ENCODE data around the gene KCNJ6. TPM values are rescaled to one million over a fixed set of nuclear protein-coding genes. Genes with fewer than 3 reads are reported as not detected.

Gene KCNJ6
- total and polyA plus RNA-seq, 8 donors, result 0.03 to 0.28 (median 0.17) TPM

GRCh38 chr21:37874904-37875780 lies 41.1 kb downstream of the KCNJ6 start:
- no peak overlapping the region for H3K4me3 ChIP-seq
- ATAC-seq (no peak), DNase-seq (no peak)
- no peaks in the 10 kb centered on the region for H3K27me3 ChIP-seq
- no peaks in the 10 kb centered on the region for H3K36me3 ChIP-seq
- intact Hi-C loops (cut with DNase I), result no loop called here
- H3K9me3 ChIP-seq, result no peaks in the 10 kb centered on the region
- no peak overlapping the region for H3K27ac ChIP-seq
- H3K4me1 ChIP-seq, result no peaks in the 10 kb centered on the region
- TF ChIP-seq CTCF (IDR thresholded peaks at IDR 0.05), result no peak

- intact Hi-C loops (cut with DNase I), result no loop called here
- no peak for DNase-seq
- no peaks in the 10 kb centered on the region for H3K27me3 ChIP-seq
- TF ChIP-seq CTCF (IDR thresholded peaks at IDR 0.05), result no peak
- no peaks in the 10 kb centered on the region for H3K9me3 ChIP-seq
- H3K36me3 ChIP-seq, result no peaks in the 10 kb centered on the region
- no peak for ATAC-seq
- no peak overlapping the region for H3K27ac ChIP-seq
- H3K4me3 ChIP-seq, result no peak overlapping the region
- H3K4me1 ChIP-seq, result no peaks in the 10 kb centered on the region
Measured at GRCh38 chr21:37874481-37874880, 41.8 kb downstream of the KCNJ6 start.

GRCh38 chr21:37873655-37874054 lies 42.6 kb downstream of the KCNJ6 start:
- H3K27me3 ChIP-seq, result no peaks in the 10 kb centered on the region
- DNase-seq, result no peak
- no peak overlapping the region for H3K4me3 ChIP-seq
- H3K36me3 ChIP-seq, result no peaks in the 10 kb centered on the region
- no peaks in the 10 kb centered on the region for H3K4me1 ChIP-seq
- H3K27ac ChIP-seq, result no peak overlapping the region
- ATAC-seq, result no peak
- no peaks in the 10 kb centered on the region for H3K9me3 ChIP-seq
- TF ChIP-seq CTCF (IDR thresholded peaks at IDR 0.05), result no peak
- intact Hi-C loops (cut with DNase I), result no loop called here

- Histone ChIP-seq H3K4me1 (no peaks in the 10 kb centered on the region), H3K27me3 (no peaks in the 10 kb centered on the region), H3K27ac (no peak overlapping the region), H3K4me3 (no peak overlapping the region), H3K36me3 (no peaks in the 10 kb centered on the region), H3K9me3 (no peaks in the 10 kb centered on the region)
- no peak for DNase-seq
- no peak for TF ChIP-seq CTCF (IDR thresholded peaks at IDR 0.05)
- intact Hi-C loops (cut with DNase I), result no loop called here
- ATAC-seq, result no peak
Measured at GRCh38 chr21:37871121-37871862, 45.0 kb downstream of the KCNJ6 start.

GRCh38 chr21:37870221-37870620 lies 46.0 kb downstream of the KCNJ6 start:
- no peak for DNase-seq
- ATAC-seq, result no peak
- Histone ChIP-seq H3K9me3 (no peaks in the 10 kb centered on the region), H3K36me3 (no peaks in the 10 kb centered on the region), H3K27me3 (no peaks in the 10 kb centered on the region), H3K4me1 (peaks cover 0 to 6% of the 10 kb centered on the region in 2 donors), H3K4me3 (no peak overlapping the region), H3K27ac (no peak overlapping the region)
- TF ChIP-seq CTCF (IDR thresholded peaks at IDR 0.05), result no peak
- intact Hi-C loops (cut with DNase I), result no loop called here
